HG03457 (cell line): ENCODE data around the gene EPHA4.

ENCODE experiments used
- ATAC-seq: cut with Tn5 transposase; IDR thresholded peaks from one replicate; pipeline ENCODE4 v1.9.1; 2021; ENCODE audit warnings: moderate number of reproducible peaks; ENCODE audit not compliant: unreplicated experiment

The EPHA4 gene

GRCh38 chr2:221572219-221572820 is at the start of gene EPHA4:
EPHA4 (minus strand) TSS chr2:221572304; CDS start chr2:221572248, 56 bp downstream.
- peak; percentile 96 for ATAC-seq

- no peak for ATAC-seq
These were observed 45.9 kb upstream of the EPHA4 start for GRCh38 chr2:221618007-221618406.

- ATAC-seq: no peak
These were observed 44.5 kb upstream of the EPHA4 start for GRCh38 chr2:221616561-221616960.

GRCh38 chr2:221614274-221614673 is 42.2 kb upstream of the EPHA4 start:
- ATAC-seq: no peak

- no peak for ATAC-seq
These were observed 40.7 kb upstream of the EPHA4 start for GRCh38 chr2:221612800-221613199.

- no peak for ATAC-seq
These were observed 40.1 kb upstream of the EPHA4 start for GRCh38 chr2:221612161-221612560.

- ATAC-seq: no peak
These were observed 38.6 kb upstream of the EPHA4 start for GRCh38 chr2:221610675-221611074.

GRCh38 chr2:221610255-221610654 is 38.2 kb upstream of the EPHA4 start:
- no peak for ATAC-seq

- ATAC-seq: no peak
These were observed 36.3 kb upstream of the EPHA4 start for GRCh38 chr2:221608442-221608841.

- no peak for ATAC-seq
These were observed 34.3 kb upstream of the EPHA4 start for GRCh38 chr2:221606424-221606823.

- no peak for ATAC-seq
These were observed 33.7 kb upstream of the EPHA4 start for GRCh38 chr2:221605751-221606240.

GRCh38 chr2:221602938-221603337 is 30.8 kb upstream of the EPHA4 start:
- no peak for ATAC-seq

- no peak for ATAC-seq
These were observed 29.3 kb upstream of the EPHA4 start for GRCh38 chr2:221601376-221601775.

GRCh38 chr2:221600388-221600787 is 28.3 kb upstream of the EPHA4 start:
- ATAC-seq: no peak

- ATAC-seq: no peak
These were observed 24.1 kb upstream of the EPHA4 start for GRCh38 chr2:221596192-221596591.

GRCh38 chr2:221590861-221591365 is 18.8 kb upstream of the EPHA4 start:
- ATAC-seq: no peak

- no peak for ATAC-seq
These were observed 17.6 kb upstream of the EPHA4 start for GRCh38 chr2:221589696-221590095.

- ATAC-seq: no peak
These were observed 16.3 kb upstream of the EPHA4 start for GRCh38 chr2:221588306-221588985.

- ATAC-seq: no peak
These were observed 9.9 kb upstream of the EPHA4 start for GRCh38 chr2:221581986-221582385.

GRCh38 chr2:221574231-221574570 is 2.1 kb upstream of the EPHA4 start:
- no peak for ATAC-seq

GRCh38 chr2:221573430-221574230 is 1.5 kb upstream of the EPHA4 start:
- ATAC-seq: peak; percentile 48
